ENCODE measurements around the gene PRKN.

The PRKN gene

DNA sequence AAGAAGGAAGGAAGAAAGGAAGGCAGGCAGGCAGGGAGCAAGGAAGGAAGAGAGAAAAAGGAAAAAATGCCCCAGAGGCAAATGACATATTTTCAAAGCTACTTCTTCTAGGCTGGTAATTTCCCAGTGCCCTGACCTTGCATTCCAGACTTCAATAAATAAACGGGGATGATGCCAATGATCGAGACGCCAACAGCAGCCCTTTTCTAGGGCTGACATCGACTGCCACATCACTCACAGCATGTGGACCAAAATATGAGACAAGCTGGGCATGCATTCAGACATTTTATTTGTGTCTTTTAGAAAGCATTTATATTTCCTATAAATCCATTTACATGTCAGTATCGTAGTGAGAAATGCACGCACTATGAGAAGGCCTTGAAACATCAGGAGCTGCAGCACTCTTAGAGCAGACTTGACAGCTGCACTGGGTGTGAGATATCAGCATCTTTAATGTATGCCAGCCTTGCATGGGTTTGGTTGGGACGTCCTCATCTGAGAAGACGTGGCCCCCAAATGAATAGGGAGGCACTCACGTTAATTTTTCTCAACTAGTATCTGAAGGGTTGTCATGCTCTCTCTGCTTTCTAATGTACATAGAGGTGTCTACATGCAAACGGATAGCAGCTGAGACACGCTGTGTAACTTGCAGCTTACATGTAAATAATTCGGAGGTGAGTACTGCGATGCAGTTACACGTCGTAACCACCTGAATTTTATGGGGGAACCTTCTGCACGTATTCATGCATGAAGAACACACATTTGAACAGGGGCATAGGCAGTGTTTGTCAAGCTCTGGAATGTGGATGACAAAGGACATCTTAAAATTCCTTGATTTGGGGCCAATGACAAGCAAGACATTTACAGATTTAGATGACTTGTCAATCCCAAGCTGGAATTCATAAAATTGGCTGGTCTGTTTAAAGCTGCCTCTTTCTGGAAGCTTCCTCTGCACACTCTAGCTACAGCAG, 1304.6 kb downstream of the PRKN start:
- DNase-seq, result no peak

- DNase-seq, result peak; percentile 36
These were observed 1309.1 kb downstream of the PRKN start for GRCh38 chr6:161418463-161418945.

DNA sequence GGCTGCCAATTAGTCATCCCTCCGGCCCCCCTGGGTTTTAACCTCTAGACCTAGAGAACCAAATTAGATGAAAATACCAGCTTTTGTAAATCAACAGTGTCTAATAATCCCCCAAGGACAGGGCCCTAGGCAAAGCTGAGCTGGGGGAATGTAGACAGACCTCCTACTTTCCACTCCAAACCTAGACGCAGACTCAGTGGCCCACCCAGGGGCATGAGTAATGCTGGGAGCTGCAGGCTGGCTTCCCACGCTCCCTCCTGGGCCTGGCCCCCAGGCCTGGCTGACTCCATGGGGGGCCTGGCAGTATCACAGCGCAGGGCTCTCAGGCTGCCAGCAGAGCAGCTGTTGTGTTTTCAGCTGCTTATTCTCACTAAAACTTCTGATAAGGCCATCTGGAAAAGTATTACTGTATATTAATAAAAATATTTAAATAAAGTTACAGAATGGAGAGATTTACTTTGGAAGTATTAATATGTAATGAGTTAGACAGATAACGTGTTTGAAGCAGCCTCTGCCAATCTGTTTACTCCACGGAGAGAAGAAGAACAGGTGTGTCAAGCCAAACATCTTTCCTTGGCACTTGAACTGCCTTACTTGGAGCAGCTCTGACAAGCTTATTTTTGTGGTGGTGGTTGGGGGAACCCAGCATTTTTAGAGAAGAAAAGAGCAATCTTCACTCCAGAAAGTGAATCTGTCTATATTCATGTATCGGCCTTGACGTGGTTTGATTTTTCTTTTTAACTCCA, 1309.7 kb downstream of the PRKN start:
- no peak for DNase-seq

DNA sequence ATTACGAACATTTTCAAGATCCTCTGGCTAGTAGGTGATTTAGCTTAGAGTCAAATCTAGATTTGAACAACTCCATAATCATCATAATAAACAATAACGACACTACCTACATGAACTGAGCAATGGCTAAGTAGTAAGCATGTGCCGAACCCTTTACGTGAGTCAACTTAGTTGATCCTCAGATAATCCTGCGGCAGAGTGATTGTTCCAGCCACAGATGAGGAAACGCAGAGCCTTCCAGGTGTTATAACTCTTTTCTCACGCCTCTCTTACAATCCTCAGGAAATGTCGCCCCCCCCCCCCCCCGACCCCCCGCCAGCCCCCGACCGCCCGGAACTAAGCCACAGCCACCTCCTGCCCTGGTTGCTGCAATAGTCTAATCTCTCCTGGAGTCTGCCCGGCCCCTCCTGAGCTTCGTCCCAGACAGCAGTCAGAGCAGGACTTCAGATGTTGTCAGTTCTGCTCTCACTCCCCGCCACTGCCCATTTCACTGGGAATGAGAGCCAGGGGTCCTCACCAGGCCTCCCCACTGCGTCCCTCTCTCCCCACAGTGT, 1312.2 kb downstream of the PRKN start:
- DNase-seq, result no peak

- no peak for DNase-seq
These were observed 1312.9 kb downstream of the PRKN start for GRCh38 chr6:161414707-161415106.

DNA sequence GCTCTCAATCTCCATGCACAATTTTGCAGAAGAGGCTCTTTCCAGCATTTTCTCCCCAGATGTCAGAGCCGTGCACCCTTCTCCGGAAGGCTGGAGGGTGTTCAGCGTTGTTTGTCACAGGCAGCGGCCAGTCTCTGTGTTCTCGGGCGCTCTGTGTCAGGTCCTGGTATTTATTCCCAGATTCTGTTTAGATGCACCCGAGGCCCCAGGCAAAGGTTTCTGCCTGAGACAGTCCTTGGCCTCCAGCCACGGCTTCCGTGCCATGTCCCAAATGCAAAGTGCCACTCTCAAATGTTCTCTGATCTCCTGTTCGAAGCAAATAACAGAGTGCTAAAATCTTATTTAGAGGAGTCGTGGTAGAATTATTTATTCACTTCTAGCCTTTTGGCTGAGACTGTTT, 1313.4 kb downstream of the PRKN start:
- DNase-seq, result no peak

GRCh38 chr6:161413355-161413771, 1314.2 kb downstream of the PRKN start:
- DNase-seq, result no peak

GRCh38 chr6:161412795-161413194, 1314.8 kb downstream of the PRKN start:
- DNase-seq, result no peak

DNA sequence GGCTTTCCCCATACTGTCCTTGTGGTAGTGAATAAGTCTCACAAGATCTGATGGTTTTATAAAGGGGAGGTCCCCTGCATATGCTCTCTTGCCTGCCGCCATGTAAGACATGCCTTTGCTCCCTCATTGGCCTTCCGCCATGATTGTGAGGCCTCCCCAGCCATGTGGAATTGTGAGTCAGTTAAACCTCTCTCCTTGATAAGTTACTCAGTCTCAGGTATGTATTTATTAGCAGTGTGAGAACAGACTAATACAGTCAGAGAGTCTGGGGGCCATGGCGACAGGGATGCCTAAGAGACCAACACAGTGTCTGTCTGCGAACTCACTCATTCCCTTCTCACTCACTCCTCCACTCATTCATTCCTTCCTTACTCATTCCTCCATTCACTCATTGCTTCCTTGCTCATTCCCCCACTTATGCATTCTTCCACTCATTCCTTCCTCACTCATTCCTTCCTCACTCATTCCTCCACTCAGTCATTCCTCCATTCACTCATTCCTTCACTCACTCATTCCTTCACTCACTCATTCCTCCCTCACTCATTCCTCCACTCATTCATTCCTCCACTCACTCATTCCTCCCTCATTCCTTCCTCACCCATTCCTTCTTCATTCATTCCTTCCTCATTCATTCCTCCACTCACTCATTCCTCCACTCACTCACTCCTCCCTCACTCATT, 1316.2 kb downstream of the PRKN start:
- DNase-seq, result no peak

DNA sequence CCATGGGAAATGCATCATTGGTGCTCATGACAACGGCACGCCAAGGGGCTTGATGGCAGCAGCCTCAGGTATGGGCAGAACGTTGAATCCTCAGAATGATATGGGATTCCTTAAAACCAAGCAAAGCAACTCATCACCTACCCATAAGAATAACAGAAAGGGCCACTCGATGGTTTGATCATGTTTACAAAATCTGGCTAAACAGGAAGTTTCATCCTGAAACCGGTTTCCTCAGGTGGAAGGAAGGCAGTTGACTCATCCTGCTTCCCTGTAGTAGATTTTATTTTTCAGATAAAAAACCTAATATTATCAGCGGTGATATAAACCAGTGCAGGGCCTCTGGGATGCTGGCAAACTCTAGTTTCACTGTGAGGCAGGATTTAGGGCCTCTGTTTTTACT, 1316.8 kb downstream of the PRKN start:
- DNase-seq, result no peak

- no peak for DNase-seq
These were observed 1317.5 kb downstream of the PRKN start for GRCh38 chr6:161410076-161410475.

DNA sequence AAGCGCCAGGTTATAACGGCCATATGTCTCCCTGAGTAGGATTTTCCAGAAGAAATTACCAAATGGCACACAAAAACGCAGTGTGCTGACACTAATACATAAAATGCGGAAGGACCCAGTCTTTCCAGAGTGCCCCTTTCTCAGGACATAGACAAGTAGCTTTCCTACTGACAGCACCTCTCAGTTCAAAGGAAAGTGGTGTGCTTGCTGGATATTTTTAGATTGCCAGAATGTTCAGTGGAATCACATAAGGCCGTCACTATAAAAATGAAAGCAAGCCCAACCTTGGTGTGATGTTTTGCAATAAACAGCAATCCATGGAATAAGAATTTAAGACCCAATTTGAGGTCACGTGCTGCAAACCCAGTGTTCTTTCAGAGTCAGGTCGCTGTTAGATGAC, 1318.2 kb downstream of the PRKN start:
- no peak for DNase-seq

DNA sequence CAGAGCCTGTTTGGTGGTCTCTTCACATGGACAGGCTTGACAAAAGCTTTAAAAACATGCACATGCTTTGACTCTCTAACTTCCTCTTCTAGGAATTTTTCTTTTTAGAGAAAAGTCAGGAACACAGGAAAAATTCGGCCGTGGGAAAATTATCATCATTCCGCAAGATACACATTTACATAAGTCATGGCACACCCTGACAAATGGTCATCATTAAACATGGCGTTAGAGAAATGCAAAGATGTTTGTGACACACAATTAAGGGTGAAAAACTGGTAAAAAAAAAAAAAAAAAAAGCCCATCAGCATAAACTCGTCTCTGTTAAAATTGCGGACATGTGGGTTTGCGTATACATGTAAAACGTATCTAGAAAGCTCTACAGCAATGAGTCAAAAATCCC, 1319.5 kb downstream of the PRKN start:
- DNase-seq, result no peak

DNA sequence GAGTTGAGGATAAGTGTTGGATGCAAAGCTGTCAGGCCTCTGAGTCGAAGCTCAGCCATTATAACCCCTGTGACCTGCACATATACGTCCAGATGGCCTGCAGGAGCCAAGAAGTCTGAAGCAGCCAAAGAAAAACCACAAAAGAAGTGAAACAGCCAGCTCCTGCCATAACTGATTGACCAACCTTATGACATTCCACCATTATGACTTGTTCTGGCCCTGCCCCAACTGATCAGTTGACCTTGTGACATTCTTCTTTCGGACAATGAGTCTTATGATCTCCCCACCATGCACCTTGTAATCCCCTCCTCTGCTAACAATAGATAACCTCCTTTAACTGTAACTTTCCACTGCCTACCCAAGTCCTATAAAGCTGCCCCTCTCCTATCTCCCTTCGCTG, 1320.0 kb downstream of the PRKN start:
- DNase-seq, result no peak

- no peak for DNase-seq
These were observed 1320.5 kb downstream of the PRKN start for GRCh38 chr6:161407115-161407514.

DNA sequence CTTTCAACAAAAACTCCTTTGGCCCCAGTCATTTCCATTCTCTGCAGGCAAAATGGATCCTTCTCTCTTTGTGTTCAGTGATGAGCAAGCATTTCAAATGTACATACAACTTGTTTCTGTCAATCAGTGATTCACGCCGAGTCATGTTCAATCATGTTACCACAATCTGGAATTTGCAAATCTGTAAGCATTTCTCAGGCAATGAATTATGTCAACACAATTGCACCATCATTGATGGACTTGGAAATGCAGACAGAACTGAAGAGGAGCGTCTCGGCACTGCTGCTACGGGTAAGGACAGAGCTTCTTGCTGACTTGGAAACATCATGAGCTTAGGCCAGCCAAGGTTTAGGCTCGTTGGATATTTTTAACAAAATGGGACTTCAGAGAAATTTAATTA, 1320.9 kb downstream of the PRKN start:
- DNase-seq, result no peak

DNA sequence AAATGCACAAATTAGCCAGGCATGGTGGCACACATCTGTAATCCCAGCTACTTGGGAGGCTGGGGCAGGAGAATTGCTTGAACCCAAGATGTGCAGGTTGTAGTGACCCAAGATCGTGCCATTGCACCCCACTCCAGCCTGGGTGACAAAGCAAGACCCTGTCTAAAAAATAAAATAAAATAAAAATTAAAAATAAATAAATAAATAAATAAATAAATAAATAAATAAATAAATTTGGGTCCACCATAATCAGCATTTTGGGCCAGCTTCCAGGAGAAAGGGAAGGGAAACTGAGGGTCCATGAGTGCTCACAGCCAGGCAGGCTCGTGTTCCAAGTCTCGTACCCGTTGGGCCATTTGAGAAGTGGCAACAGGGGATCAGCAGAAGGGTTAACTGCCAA, 1322.1 kb downstream of the PRKN start:
- DNase-seq, result no peak

GRCh38 chr6:161403717-161404116, 1323.8 kb downstream of the PRKN start:
- no peak for DNase-seq

DNA sequence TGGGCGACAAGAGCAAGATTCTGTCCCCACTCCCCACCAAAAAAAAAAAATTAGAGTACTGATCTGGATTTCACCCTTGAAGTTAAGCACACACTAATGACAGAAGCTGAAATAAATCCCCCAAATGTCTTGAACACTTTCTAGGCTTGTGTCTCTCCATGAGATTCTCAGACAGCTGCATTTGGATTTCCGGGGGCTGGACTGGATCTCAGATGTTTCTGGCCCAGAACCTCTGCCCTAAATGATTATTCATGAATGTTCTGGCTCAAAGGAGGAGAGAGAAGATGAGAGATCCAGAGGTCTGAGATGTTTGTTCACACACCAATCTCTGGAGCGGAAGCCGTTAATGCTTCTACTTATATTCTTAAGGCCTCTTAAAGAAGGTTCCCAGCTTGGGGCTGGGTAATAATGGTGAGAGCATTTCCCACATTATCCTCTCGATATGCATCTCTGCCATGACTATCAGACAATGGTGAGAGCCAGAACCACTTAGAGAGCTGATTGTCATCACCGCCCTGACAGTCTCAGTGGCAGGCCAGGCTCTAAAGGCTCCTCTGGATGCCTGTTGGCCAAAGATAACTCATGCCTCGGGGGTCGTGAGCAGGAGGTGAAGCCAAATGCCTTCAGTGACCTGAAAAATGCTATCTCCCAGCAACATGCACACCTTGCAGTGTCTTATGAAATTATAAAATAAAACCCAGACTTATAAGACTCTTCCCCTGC, 1325.8 kb downstream of the PRKN start:
- DNase-seq, result no peak

- DNase-seq, result no peak
These were observed 1326.9 kb downstream of the PRKN start for GRCh38 chr6:161400671-161401070.

GRCh38 chr6:161396539-161396938, 1331.0 kb downstream of the PRKN start:
- no peak for DNase-seq

DNA sequence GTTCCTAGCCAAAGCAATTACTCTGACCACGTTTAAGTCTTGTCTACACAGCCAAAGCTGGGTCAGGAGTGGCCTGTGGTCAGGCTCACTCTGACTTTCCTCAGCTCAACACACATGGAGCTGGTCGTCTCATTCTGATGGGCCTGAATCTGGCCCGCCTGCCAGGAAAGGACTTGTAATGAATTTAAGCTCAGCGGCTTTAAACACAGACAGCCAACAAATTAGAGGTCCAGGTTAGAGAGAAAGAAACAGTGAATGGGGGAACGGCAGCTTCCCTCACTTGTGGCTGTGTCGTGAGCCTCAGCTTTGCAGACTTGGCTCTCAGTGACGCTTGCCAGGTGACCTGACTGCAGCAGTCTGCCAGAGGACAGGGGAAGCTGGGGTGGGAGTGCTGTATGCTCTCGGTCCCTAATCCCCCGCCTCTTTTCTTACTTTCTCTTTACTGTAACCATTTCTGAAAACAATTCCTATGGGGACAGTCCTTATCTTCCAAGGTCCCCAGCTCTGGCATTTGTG, 1331.8 kb downstream of the PRKN start:
- DNase-seq, result no peak
